Activated B cell treated with CpG ODN at 0.5 μM for 24 hours (primary cell): ENCODE measurements around the gene PPP6R2. TPM values are rescaled to one million over a fixed set of nuclear protein-coding genes. Genes with fewer than 3 reads are reported as not detected.
A peak's percentile ranks its signal among the peaks of the same experiment; 100 is the strongest.

Source experiments
- ATAC-seq: fragments of 200-7000 bp; cut with Tn5 transposase; one replicate; pipeline ENCODE4 v1.10.0; 2021; ENCODE audit warnings: low read depth, mild to moderate bottlenecking, moderate library complexity
- CTCF ChIA-PET: fragments of 350-600 bp; sonication (Branson Sonifier 250); formaldehyde crosslinking; loops from one replicate; lab custom pipeline; 2021; ENCODE audit warnings: antibody characterized with exemption; lab: Charles Lee
- POLR2A ChIA-PET: fragments of 350-600 bp; sonication (Branson Sonifier 250); formaldehyde crosslinking; loops from one replicate; lab custom pipeline; 2021; ENCODE audit warnings: antibody characterized with exemption; lab: Charles Lee
- DNase-seq: peaks from one replicate; pipeline ENCODE4 v3.0.0; 2022
- H3K27ac Mint-ChIP-seq: one replicate; pipeline ENCODE4 v1.8.0; 2020; ENCODE audit warnings: mixed read lengths
- H3K27me3 Mint-ChIP-seq: one replicate; pipeline ENCODE4 v1.8.0; 2021; ENCODE audit warnings: mixed read lengths
- H3K36me3 Mint-ChIP-seq: one replicate; pipeline ENCODE4 v1.8.0; 2021; ENCODE audit warnings: low read depth, mixed read lengths
- H3K4me1 Mint-ChIP-seq: one replicate; pipeline ENCODE4 v1.8.0; 2021; ENCODE audit warnings: mixed read lengths
- H3K4me3 Mint-ChIP-seq: one replicate; pipeline ENCODE4 v1.8.0; 2020; ENCODE audit warnings: mild to moderate bottlenecking, mixed read lengths
- H3K9me3 Mint-ChIP-seq: one replicate; pipeline ENCODE4 v1.8.0; 2020; ENCODE audit warnings: mixed read lengths
- CTCF ChIP-seq: fragments of 200-600 bp; IDR thresholded peaks from one replicate; pipeline ENCODE4 v1.8.0; 2022; ENCODE audit warnings: antibody characterized with exemption, mild to moderate bottlenecking
- intact Hi-C: fragments of 100-400 bp; cut with micrococcal nuclease; formaldehyde crosslinking; loops from one replicate; pipeline ENCODE4 v1.15.1; 2024
- total RNA-seq: library from RNA; stranded (reverse); gene quantifications from 2 replicates; pipeline ENCODE4 v1.2.3, GENCODE V29; 2022

PPP6R2 gene
- total RNA-seq, 1 donor from 2014 or later: 77.3 TPM

GRCh38 chr22:50443801-50444625, 100.9 kb downstream of the PPP6R2 start:
- Mint-ChIP-seq H3K9me3 (no peaks in the 10 kb centered on the region), H3K27me3 (no peaks in the 10 kb centered on the region), H3K4me3 (no peak overlapping the region), H3K27ac (no peak overlapping the region), H3K4me1 (peaks cover 18% of the 10 kb centered on the region), H3K36me3 (peaks cover 63% of the 10 kb centered on the region)
- ChIA-PET POLR2A (interaction anchor here (1.5 kb wide), 1 partner anchor 29 kb away, joined by 3 read pairs; no protein-coding TSS in a partner anchor), CTCF (no interaction called here)
- intact Hi-C loops: no loop called here
- TF ChIP-seq CTCF: no peak
- ATAC-seq (no peak), DNase-seq (no peak)

GRCh38 chr22:50444663-50445062, 101.5 kb downstream of the PPP6R2 start:
- POLR2A ChIA-PET: interaction anchor here (0.5 to 1.5 kb wide), 6 partner anchors 28 to 170 kb away, joined by 3 to 12 read pairs (median 6); partner anchors contain the start of genes LMF2 and NCAPH2
- peaks cover 64% of the 10 kb centered on the region for H3K36me3 Mint-ChIP-seq
- intact Hi-C loops: no loop called here
- TF ChIP-seq CTCF: no peak
- no peak overlapping the region for H3K4me3 Mint-ChIP-seq
- no peaks in the 10 kb centered on the region for H3K27me3 Mint-ChIP-seq
- no peak for DNase-seq
- H3K4me1 Mint-ChIP-seq: peaks cover 23% of the 10 kb centered on the region
- H3K9me3 Mint-ChIP-seq: no peaks in the 10 kb centered on the region
- CTCF ChIA-PET: interaction anchor here (1.0 kb wide), 1 partner anchor 54 kb away, joined by 5 read pairs; no protein-coding TSS in a partner anchor
- H3K27ac Mint-ChIP-seq: peak overlapping the region; percentile 69
- no peak for ATAC-seq

GRCh38 chr22:50445071-50445879, 102.1 kb downstream of the PPP6R2 start:
- Mint-ChIP-seq H3K9me3 (no peaks in the 10 kb centered on the region), H3K27ac (peak overlapping the region; percentile 69), H3K4me3 (no peak overlapping the region), H3K27me3 (no peaks in the 10 kb centered on the region), H3K36me3 (peaks cover 64% of the 10 kb centered on the region), H3K4me1 (peaks cover 26% of the 10 kb centered on the region)
- DNase-seq (no peak), ATAC-seq (peak; percentile 32)
- intact Hi-C loops: no loop called here
- ChIA-PET CTCF (interaction anchor here (1.0 kb wide), 1 partner anchor 53 kb away, joined by 5 read pairs; no protein-coding TSS in a partner anchor), POLR2A (interaction anchor here (0.5 to 1.5 kb wide), 6 partner anchors 28 to 170 kb away, joined by 3 to 12 read pairs (median 6); partner anchors contain the start of genes LMF2 and NCAPH2)
- TF ChIP-seq CTCF: no peak

- POLR2A ChIA-PET: no interaction called here
- DNase-seq (no peak), ATAC-seq (no peak)
- Mint-ChIP-seq H3K27ac (peak overlapping the region; percentile 69), H3K36me3 (peaks cover 66% of the 10 kb centered on the region), H3K4me1 (peaks cover 27% of the 10 kb centered on the region), H3K9me3 (no peaks in the 10 kb centered on the region), H3K4me3 (no peak overlapping the region), H3K27me3 (no peaks in the 10 kb centered on the region)
- TF ChIP-seq CTCF: no peak
- intact Hi-C loops: no loop called here
- CTCF ChIA-PET: no interaction called here
Observed at GRCh38 chr22:50445880-50446707, 103.0 kb downstream of the PPP6R2 start.
